BE2C (cell line): ENCODE results near the gene PARD3B.
A peak's percentile ranks its signal among the peaks of the same experiment; 100 is the strongest.

Source experiments
- DNase-seq: peaks from one replicate; pipeline ENCODE4 v3.0.0-alpha.2; 2020
- H3K27me3 ChIP-seq: fragments of 250-450 bp; sonication (Bioruptor Pico); 2 replicates; pipeline ENCODE4 v1.5.1; 2020; ENCODE audit warnings: mild to moderate bottlenecking
- H3K36me3 ChIP-seq: fragments of 250-450 bp; sonication (Bioruptor Pico); 2 replicates; pipeline ENCODE4 v1.5.1; 2020; ENCODE audit warnings: mild to moderate bottlenecking
- H3K4me1 ChIP-seq: fragments of 250-450 bp; sonication (Bioruptor Pico); 2 replicates; pipeline ENCODE4 v1.5.1; 2020
- H3K4me3 ChIP-seq: 2 replicates; pipeline ENCODE4 v1.5.1; 2011; ENCODE audit warnings: low read depth, low read length
- H3K9me3 ChIP-seq: fragments of 250-450 bp; sonication (Bioruptor Pico); 2 replicates; pipeline ENCODE4 v1.5.1; 2020
- CTCF ChIP-seq: IDR thresholded peaks from 2 replicates; pipeline ENCODE4 v1.5.1; 2012; ENCODE audit warnings: mild to moderate bottlenecking, low read depth, low read length

The PARD3B gene

GRCh38 chr2:204870053-204870452 lies 324.8 kb downstream of the PARD3B start:
- no peak overlapping the region for H3K4me3 ChIP-seq

GRCh38 chr2:204871231-204871953 lies 326.1 kb downstream of the PARD3B start:
- H3K9me3 ChIP-seq = no peaks in the 10 kb centered on the region
- H3K4me3 ChIP-seq = no peak overlapping the region
- DNase-seq = no peak

More at GRCh38 chr2:204870053-204870452, 324.8 kb downstream of the PARD3B start:
- H3K9me3 ChIP-seq = 0 out of 2 replicates have a peak, but pooled peaks cover 3% of the 10 kb centered on the region
- H3K36me3 ChIP-seq = no peaks in the 10 kb centered on the region
- no peaks in the 10 kb centered on the region for H3K4me1 ChIP-seq
- H3K27me3 ChIP-seq = no peaks in the 10 kb centered on the region
- no peak for TF ChIP-seq CTCF
- no peak for DNase-seq

GRCh38 chr2:204876311-204876710 lies 331.0 kb downstream of the PARD3B start:
- no peak for TF ChIP-seq CTCF
- H3K4me1 ChIP-seq = no peaks in the 10 kb centered on the region
- no peak overlapping the region for H3K4me3 ChIP-seq
- no peaks in the 10 kb centered on the region for H3K9me3 ChIP-seq
- H3K36me3 ChIP-seq = no peaks in the 10 kb centered on the region
- H3K27me3 ChIP-seq = no peaks in the 10 kb centered on the region
- no peak for DNase-seq

More at GRCh38 chr2:204871231-204871953, 326.1 kb downstream of the PARD3B start:
- Histone ChIP-seq H3K36me3 (no peaks in the 10 kb centered on the region), H3K27me3 (no peaks in the 10 kb centered on the region), H3K4me1 (no peaks in the 10 kb centered on the region)
- TF ChIP-seq CTCF = peak; percentile 60

- Histone ChIP-seq H3K4me3 (no peak overlapping the region), H3K4me1 (no peaks in the 10 kb centered on the region)
- no peak for TF ChIP-seq CTCF
These were observed 332.4 kb downstream of the PARD3B start for GRCh38 chr2:204877691-204878090.

GRCh38 chr2:204880928-204881327 lies 335.7 kb downstream of the PARD3B start:
- H3K27me3 ChIP-seq = no peaks in the 10 kb centered on the region
- no peak for DNase-seq
- TF ChIP-seq CTCF = no peak
- no peaks in the 10 kb centered on the region for H3K4me1 ChIP-seq
- H3K9me3 ChIP-seq = no peaks in the 10 kb centered on the region
- no peaks in the 10 kb centered on the region for H3K36me3 ChIP-seq
- H3K4me3 ChIP-seq = no peak overlapping the region

More at GRCh38 chr2:204877691-204878090, 332.4 kb downstream of the PARD3B start:
- no peaks in the 10 kb centered on the region for H3K27me3 ChIP-seq
- DNase-seq = no peak
- no peaks in the 10 kb centered on the region for H3K36me3 ChIP-seq
- no peaks in the 10 kb centered on the region for H3K9me3 ChIP-seq

GRCh38 chr2:204881655-204882054 lies 336.4 kb downstream of the PARD3B start:
- Histone ChIP-seq H3K27me3 (no peaks in the 10 kb centered on the region), H3K4me3 (no peak overlapping the region), H3K36me3 (no peaks in the 10 kb centered on the region), H3K9me3 (no peaks in the 10 kb centered on the region), H3K4me1 (no peaks in the 10 kb centered on the region; the same call in 1 of the 2 replicates)
- DNase-seq = no peak
- TF ChIP-seq CTCF = no peak
